Mesenteric fat pad (tissue), 1 donor: ENCODE measurements around the gene LRCH1. TPM values are rescaled to one million over a fixed set of nuclear protein-coding genes. Genes with fewer than 3 reads are reported as not detected.

Experiments
- DNase-seq: peaks from one replicate; pipeline ENCODE4 v3.0.0-alpha.2; 2020; ENCODE audit warnings: low spot score
- total RNA-seq: library from RNA; stranded (reverse); fragmentation: NEBNext Ultra II Directional; extraction: Animal tissue kit (Norgen Biotek cat#: 25700); gene quantifications from one replicate; pipeline ENCODE4 v1.2.1, GENCODE V29; 2021
- donor health status: DM: yes; HTN: yes; CAD: no.

The LRCH1 gene
- total RNA-seq, 1 donor from 2014 or later: 21.0 TPM

GRCh38 chr13:46561691-46562090, 8.7 kb downstream of the LRCH1 start:
- DNase-seq: no peak

DNA sequence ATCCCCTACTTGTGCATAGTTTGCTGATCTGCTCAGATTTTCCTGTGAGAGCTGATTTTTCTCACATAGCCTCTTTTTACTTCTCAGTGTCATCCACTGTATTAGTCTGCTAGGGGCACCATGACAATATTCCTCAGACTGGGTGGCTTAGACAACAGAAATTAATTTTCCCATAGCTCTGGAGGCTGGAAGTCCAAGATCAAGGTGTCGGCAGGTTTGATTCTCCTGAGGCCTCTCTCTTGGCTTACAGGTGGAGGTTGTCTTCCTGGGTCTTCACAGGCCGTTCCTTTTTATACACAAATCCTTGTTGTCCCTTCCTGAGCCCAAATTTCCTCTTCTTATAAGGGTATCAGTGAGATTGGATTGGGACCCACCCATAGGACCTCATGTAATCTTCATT, 9.2 kb downstream of the LRCH1 start:
- DNase-seq: no peak

GRCh38 chr13:46562581-46562980, 9.6 kb downstream of the LRCH1 start:
- no peak for DNase-seq

DNA sequence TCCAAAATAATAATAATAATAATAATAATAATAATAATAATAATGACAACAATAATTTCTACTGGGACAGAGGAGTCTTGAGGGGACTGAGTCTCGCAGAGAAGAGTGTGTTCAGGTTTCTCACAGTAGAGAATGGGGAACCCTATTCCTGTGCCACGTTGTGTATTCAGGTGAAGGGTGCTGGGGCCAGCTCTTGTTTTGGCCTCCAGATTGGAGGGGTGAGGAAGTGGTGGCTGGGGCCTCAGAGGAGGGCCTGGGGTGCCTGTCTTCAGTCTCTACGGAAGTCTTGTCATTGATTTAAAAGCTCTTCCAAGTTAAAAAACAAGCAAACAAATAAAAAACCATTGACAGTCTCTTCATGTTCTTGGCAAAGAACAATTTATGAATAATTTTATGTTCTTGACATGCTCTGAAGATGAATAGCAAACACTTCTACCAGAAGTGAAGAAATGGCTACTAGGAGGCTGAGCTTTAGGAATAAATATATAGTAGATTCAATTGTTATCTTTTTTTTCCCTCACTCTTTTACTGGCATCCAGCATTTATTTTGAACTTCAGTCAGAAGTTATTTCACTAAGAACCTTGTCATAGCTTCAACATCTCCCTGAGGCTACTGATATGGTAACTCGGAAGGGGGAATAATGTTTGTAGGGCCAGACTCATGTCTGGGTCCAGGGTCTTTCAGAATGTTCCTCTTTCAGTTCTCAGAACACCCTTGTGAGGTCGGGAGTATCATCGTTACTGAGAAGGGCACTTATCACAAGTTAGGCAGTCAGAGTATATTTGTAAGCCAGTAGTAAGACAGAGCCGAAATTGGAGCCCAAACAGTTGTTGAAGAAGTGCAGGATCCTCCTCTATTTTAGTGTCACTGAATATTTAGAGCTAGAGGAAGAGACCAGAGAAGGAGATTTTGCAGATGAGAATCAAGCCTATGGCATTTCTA, 13.1 kb downstream of the LRCH1 start:
- DNase-seq: no peak

DNA sequence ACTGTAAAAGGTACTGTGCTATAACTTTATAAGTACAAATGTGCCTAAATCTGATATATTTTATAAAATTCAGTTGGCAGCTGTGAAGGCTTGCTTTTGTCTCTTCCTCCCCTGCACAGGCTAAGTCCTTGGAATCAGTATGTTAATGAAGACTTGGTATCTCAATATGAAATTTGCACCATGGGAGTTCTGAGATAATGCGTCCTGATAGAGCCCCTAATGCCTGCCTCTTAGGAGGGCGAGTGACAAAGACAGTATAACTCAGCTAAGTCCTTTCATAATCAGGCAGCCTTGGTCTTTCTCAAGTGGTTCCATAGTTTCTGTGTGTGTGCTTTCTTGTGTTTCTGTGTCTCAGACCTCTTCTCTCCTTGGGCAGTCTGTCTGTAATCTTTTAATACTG, 14.7 kb downstream of the LRCH1 start:
- no peak for DNase-seq

GRCh38 chr13:46569456-46569855, 16.5 kb downstream of the LRCH1 start:
- no peak for DNase-seq

DNA sequence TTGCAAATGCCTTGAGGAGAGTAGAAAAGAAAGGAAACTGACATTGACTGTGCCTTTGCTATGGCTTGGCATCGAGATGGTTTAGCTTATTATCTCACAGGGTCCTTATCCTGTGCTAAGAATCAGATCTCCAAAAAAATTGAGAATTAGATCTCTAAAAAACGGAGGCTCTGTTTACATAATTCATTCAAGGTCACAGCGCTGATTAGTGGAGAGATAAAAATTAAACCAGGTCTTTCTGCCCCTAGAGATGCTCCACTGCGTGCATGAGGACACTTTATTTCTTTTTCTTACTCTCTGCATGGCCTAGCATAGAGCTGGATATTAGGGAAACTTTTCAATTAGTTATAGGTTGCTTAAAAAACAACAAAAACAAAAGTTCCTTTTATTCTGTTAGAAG, 17.3 kb downstream of the LRCH1 start:
- no peak for DNase-seq

- no peak for DNase-seq
These were observed 18.4 kb downstream of the LRCH1 start for GRCh38 chr13:46571189-46571908.

DNA sequence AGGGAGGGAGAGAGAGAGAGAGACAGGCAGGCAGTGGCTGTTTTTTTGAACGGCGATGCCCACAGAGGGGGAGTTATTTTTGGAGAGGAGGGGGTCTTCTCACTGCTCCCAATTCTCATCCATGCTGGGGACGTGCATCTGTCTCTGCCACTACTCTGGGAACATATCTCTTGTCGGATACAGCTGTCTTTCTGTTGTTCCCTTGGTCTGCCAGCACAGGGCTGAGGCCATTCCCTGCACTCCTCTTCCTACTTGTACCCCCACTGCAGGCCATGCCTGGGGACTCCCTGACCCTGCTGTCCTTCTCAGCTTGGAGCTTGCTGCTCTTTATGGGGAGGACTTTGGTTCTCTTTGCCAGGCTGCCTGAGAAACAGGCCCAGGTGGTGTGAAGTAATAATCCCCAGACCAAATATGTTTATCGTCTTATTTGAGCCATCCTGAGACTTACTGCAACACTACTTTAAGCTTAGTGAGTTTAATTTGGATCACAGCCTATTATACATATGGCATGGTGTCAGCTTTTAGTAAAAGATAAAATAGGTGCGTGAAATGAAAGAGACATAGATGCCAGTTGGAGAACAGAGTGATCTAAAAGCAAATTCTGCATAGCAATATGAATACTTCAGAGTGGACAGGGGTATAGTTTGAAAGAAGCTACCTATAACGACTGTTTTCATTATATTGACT, 19.1 kb downstream of the LRCH1 start:
- no peak for DNase-seq

GRCh38 chr13:46572752-46573431, 19.9 kb downstream of the LRCH1 start:
- DNase-seq: no peak

- DNase-seq: no peak
These were observed 22.4 kb downstream of the LRCH1 start for GRCh38 chr13:46575301-46575771.

- no peak for DNase-seq
These were observed 22.9 kb downstream of the LRCH1 start for GRCh38 chr13:46575818-46576221.

GRCh38 chr13:46576762-46577161, 23.8 kb downstream of the LRCH1 start:
- no peak for DNase-seq

- no peak for DNase-seq
These were observed 25.0 kb downstream of the LRCH1 start for GRCh38 chr13:46577696-46578589.

- no peak for DNase-seq
These were observed 25.6 kb downstream of the LRCH1 start for GRCh38 chr13:46578590-46578975.

DNA sequence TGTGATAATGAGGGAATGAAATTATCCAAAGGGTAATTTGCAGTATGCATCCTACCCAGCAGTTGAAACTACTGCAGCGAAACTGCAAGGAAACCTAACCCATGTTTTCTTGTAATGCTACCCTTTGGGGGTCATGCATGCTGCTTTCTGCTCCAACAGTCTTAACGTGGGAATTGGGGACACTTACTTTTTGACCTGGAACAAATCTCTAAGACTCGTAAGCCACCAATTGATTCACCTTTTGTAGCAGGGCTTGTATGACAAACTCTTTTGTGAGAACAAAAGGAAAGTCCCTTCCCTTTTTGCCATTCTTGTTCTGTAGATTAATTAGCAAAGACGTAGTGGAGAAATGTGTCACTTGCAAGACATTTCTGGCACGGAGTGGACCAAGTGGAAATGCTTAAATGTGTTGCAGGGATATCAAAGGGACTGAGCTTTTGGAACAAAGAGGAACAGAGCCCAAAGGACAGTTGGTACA, 27.4 kb downstream of the LRCH1 start:
- no peak for DNase-seq

DNA sequence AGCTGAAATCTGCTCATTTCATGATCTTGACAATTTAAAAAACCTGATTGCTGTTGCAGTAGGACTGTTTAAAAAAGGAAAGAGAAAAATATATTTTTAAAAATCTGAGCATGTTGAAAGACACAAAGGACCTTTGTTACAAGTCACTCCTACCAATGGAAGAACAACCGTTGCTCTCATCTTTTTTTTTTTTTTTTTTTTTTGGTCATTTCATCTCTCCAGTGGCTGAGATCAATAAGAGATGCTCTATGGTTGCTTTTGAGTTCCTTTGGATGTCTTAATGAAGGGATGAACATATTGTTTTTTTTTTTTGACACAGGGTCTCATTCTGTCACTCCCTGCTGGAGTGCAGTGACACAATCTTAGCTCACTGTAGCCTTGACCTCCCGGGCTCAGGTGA, 29.2 kb downstream of the LRCH1 start:
- no peak for DNase-seq

- DNase-seq: no peak
These were observed 34.0 kb downstream of the LRCH1 start for GRCh38 chr13:46586751-46587514.

GRCh38 chr13:46587807-46588418, 34.9 kb downstream of the LRCH1 start:
- no peak for DNase-seq
